AG10803 (cell line): ENCODE results near the gene PCDHGA2.
A peak's percentile ranks its signal among the peaks of the same experiment; 100 is the strongest.
"Not testable (repeated sequence)": the region's sequence is repeated elsewhere in the genome, so short reads cannot be mapped to it uniquely, and the experiment has no call there.

Source experiments
- DNase-seq: peaks from one replicate; pipeline ENCODE4 v3.0.0; 2010; ENCODE audit warnings: low read depth
- H3K4me3 ChIP-seq: 2 replicates; pipeline ENCODE4 v1.5.1; 2011; ENCODE audit warnings: mild to moderate bottlenecking, low read length, control low read depth
- CTCF ChIP-seq: conservative IDR thresholded peaks from 2 replicates; pipeline ENCODE4 v1.5.1; 2011; ENCODE audit warnings: mild to moderate bottlenecking, low read length, control low read depth, inconsistent platforms

The PCDHGA2 gene

GRCh38 chr5:141342773-141343172, 4.2 kb downstream of the PCDHGA2 start:
- no peak overlapping the region for H3K4me3 ChIP-seq
- no peak for TF ChIP-seq CTCF
- DNase-seq, result no peak

- H3K4me3 ChIP-seq, result peak within 1 kb of the TSS; percentile 48
- TF ChIP-seq CTCF, result peak; percentile 57
- DNase-seq, result peak; percentile 53
Measured at GRCh38 chr5:141343242-141343952, 4.8 kb downstream of the PCDHGA2 start, which contains the start of gene PCDHGA3. Gene PCDHGA3 (plus strand): TSS chr5:141343829. CDS start chr5:141344034, 205 bp downstream.

- no peak for DNase-seq
- H3K4me3 ChIP-seq, result peak overlapping the region; percentile 48
- TF ChIP-seq CTCF, result no peak
Measured at GRCh38 chr5:141343953-141344463, 5.4 kb downstream of the PCDHGA2 start.

- TF ChIP-seq CTCF, result no peak
- no peak overlapping the region for H3K4me3 ChIP-seq
Measured at GRCh38 chr5:141345327-141345726, 6.8 kb downstream of the PCDHGA2 start.

GRCh38 chr5:141346017-141346416, 7.5 kb downstream of the PCDHGA2 start:
- DNase-seq, result not testable (repeated sequence)

More at GRCh38 chr5:141345327-141345726, 6.8 kb downstream of the PCDHGA2 start:
- no peak for DNase-seq

GRCh38 chr5:141349917-141350619, 11.5 kb downstream of the PCDHGA2 start, which contains the start of gene PCDHGB1:
Gene PCDHGB1 (plus strand): TSS chr5:141350099. CDS start chr5:141350261, 162 bp downstream.
- peak; percentile 69 for DNase-seq
- TF ChIP-seq CTCF, result peak; percentile 72
- peak within 1 kb of the TSS; percentile 59 for H3K4me3 ChIP-seq

More at GRCh38 chr5:141346017-141346416, 7.5 kb downstream of the PCDHGA2 start:
- not testable (repeated sequence) for H3K4me3 ChIP-seq

GRCh38 chr5:141351591-141351990, 13.0 kb downstream of the PCDHGA2 start:
- TF ChIP-seq CTCF, result no peak
- no peak overlapping the region for H3K4me3 ChIP-seq
- DNase-seq, result no peak
